Stimulated activated naive CD4-positive, alpha-beta T cell (primary cell): Measurements from ENCODE around the gene MAN1A2.

ENCODE experiments used
- DNase-seq, 6 experiments: peaks; one replicate each; lab custom pipeline; 2025; lab: John Stamatoyannopoulos, UW

Gene MAN1A2

DNA sequence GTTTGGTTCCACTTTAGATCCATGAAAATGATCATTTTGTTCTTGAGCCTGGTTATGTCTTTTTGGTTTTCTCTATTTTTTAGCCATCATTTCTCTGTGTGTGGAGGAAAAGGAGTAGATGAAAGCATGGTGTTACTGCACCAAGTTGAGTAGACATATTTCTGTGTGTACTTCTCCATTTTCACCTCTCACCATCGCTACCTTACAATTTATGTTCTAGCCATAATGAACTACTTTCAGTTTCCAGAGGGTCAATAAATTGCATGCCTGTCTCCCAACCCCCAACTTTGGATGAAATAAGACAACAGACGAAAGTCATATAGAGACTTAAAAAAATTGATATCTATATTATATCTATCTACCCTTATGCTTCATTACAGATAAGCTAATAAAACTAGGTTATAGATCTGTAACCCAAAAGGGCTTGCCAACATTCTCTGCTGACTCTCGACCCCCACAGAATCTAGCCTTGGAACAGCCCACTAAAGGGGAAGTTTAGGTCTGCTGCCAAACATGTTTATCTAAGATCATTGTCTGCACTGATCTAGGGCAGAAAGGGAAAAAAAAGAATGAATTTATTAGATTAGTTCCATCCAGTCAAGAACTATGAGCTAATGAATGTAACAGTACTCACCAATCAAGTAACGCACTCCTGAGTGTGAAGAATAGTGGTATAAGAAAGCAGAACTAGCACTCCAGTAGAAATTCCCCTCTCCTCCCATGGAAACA is 7.5 kb upstream of the MAN1A2 start:
- DNase-seq, result no peak

DNA sequence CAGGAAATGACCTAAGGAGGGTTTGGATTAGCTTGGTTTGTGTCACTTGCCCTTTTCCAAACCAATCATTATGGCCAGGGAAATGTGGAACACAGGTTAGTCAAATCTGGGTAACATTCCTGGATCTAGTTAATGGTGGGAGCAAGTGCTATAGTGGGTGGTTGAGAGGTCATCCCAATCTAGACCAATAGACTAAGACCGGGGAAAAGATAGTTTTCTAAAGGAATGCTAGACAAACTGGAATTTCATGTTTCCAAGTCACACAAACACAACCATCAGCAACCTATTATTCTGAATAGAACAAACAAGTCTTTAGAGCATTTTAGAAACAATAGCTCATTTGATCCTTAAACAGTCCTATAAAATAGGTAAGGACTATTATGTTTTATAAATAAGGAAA is 4.3 kb upstream of the MAN1A2 start:
- DNase-seq, result no peak

DNA sequence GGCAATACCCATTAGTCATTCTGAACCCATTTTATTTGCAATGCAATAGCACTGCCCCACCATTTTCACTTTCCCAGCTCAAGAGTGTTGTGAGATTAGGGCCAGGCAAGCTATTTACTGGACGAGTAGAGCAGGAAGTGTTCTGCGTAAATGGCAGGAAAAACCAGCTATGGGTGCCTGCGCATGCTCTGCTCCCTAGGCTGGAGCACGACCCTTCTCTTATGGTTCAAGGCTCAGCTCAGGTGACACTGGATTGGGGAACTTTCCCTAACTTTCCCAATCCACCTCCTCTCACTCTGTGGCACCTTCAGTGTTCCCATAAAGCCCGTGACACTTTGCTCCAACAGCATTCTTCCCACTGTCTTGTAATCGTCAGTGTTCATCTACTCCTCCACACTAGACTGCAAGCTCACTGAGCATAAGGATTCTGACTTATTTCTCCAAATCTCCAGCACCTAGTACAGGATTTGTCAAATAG is 3.6 kb upstream of the MAN1A2 start:
- no peak for DNase-seq

DNA sequence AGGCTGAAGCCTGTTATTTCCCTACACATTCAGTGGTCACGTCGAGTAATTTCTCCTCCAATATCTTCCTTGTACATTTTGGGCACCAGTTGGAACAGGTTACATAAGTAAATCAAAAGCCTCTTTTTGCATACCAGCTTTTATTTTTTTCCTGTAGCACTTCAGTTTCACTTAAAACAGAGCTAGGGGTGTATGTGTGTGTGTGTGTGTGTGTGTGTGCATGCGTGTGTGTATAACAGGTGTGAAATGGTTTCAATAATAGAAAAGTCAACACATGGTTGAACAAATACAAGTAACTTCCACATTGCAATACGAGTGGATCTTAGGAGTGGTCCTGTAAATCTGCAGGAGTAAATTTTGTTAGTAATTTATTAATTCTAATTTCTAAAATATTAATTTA is 3.0 kb upstream of the MAN1A2 start:
- DNase-seq, result peak in 2 of 6 experiments; percentile 7 to 14

DNA sequence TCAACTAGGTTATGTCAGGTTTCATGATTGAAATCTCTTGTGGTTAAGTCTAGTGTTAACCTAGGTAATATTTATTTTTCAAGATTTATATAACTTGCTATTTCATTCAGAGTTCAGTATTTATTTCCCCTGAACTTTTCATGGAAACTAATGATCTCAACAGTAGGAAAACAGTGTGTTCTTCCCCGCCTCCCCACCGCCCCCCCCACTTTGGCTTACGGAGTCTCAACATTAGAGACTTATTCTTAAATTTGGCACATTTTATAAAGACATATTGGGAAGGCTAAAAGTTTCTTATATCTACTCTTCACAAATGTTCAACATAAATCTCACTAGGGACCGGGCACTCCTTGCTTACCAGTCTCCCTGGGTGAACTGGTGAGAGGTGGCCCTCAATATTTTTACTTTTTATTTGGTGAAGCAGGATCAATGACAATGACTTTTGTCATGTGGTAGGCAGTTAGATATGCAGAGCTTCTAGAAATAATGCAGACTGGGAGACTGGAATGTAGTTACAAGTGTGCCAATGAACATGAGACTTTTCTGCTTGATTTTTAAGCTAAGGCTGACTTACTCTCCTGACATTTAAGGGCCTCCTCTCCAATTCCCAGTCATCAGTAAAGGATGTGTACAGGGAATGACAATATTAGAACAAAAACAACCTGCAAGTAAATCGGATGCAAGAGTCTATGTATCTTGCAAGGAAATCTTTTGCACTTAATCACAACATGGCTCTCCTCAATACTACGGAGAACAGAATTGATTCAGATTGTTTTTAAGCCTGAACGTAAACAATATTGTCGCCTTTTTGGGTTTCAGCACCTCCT is 1.7 kb upstream of the MAN1A2 start:
- no peak for DNase-seq

DNA sequence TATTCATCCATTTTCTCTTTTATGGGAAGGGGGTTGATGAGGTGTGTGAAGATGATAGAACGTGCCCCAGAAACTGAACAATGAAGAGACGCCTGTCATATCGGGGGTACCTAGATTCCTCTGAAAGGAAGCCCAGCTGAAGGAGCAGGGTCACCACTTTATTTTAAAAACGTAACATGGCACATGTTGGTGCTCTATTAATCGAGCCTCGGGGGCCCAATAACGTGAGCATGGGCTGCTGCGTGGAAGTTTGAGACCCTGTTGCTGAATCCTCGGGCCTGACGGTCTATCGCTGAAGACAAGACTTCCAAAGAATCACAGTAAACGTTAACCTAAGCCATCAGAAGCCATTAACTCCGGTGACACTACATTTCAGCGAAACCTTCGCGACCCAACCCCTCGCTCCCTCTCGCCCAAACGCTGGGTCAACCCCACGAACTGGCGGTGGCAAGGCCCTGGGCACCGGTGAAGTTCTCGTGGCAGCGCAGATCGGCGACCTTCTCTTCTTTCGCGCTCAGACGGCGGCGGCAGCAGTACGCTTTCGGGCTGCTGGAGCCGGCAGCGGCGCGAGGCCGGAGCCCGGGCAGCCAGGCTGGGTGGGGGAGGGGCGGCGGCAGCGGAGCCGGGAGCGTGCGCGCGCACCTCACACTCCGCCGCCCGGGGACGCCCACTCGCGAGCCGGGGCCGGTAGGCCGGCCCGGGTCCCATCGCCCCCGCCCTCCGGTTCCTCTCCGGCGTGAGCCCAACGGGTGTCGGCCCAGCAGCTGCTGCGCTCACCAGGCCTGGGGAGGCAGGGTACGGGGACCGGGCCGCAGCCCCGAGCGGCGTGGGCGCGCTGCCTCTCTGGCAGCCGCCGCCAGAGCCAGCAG is 838 bp upstream of the MAN1A2 start:
- peak; percentile 67 to 89 (median 72) for DNase-seq

DNA sequence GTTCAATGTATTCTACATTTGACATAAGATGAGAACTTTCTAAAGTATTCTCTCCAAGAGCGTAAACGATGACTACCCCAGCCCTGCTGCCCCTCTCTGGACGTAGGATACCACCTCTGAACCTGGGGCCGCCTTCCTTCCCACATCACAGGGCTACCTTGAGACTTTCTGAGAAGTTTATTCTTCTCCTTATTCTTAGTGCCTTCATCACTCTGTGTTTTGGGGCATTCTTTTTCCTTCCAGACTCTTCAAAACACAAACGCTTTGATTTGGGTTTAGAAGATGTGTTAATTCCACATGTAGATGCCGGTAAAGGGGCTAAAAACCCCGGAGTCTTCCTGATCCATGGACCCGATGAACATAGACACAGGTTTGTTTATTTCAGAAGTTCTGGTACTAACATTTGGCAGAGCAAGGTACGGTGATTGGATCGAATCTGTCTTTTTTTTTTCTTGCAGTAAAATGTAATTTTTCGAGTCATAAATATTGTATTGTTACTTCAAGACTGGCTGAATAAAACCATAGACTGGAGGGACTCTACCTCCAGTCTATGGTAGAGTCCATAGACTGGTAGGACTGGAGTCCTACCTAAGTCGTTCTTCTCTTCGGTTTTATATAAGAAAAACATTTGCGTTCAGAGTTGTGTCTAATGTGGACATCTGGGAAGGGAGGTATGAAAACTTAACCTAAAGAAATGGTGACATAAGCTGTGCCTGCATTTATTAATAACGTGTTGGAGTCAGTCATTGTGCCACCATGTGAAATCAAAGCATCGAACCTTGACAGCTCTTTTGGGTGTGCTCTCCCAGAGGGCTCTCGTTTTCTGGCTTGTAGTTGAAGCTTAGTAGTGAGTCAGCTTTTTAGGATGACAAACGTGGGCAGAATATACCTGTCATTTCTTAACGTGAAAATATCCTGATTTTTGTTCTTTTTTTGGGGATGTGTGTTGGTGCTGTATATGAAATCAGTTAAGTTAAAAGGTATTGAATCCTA is 1.2 kb downstream of the MAN1A2 start:
- peak in 1 of 6 experiments; percentile 38 for DNase-seq

DNA sequence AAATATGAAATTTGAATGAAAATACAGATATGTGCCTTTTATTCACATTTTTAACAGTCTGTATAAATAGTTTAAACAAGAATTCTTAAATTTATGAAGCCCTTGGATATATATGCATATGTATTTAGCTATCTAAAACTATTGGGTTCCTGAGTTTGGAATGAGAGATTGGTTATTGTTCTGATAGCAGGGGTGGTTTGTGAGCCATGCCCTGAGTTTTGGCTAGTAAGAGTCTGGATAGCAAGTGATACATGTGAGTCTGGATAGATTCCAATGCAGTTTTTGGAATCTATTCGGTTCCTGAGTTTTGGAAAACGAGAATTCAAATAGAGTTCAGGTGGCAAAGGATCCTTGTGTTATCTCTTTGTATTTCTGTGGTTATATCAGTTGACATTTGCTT is 2.8 kb downstream of the MAN1A2 start:
- no peak for DNase-seq

DNA sequence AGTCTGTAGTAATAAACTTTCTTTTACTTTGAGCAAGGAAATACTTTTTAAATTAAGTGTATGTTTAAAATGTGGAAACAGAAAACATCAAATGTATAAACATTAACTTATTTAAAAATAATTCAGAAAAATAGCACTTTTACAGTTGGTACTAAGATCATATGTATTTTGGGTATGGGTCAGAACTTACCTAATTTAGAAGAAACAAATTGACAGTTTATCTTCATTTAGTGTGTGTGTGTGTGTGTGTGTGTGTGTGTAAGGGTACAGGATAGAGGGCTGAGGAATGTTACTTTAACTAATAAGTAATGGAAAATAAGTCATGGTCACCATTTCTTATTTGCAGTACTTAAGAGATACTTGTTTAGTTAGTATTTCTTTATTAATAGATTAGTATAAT is 3.3 kb downstream of the MAN1A2 start:
- no peak for DNase-seq

DNA sequence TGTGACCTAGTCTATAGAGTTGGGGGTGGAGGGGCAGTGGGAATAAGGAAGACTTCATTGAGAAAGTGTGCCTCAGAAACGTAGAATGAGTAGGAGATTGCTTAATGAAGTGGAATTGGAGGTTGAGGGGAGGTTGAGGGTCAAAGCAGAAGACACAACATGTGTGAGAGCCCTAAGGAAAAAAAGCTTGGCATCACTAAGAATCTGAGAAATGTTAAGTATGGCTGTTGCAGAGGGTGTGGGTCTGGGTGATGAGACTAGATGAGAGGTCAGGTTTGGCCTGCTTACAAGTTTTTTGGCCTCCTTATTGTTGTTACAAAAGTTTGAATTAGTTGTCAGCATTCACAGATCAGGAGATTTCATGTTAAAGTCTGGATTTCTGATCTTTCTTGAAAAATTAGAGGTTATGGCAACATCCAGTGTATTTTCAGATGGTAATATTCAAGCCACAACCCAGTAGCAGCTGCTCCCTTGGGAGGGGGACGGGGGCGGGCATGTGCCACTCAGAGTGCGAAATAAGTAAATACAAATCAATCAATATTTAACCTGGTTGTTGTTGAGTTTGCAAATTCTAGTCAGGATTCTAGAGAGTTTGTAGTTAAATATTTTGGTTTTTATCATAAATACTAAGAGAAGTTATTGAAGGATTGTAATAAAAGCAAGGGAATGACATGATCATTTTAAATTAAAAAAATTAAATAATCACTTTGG is 4.3 kb downstream of the MAN1A2 start:
- DNase-seq, result no peak

DNA sequence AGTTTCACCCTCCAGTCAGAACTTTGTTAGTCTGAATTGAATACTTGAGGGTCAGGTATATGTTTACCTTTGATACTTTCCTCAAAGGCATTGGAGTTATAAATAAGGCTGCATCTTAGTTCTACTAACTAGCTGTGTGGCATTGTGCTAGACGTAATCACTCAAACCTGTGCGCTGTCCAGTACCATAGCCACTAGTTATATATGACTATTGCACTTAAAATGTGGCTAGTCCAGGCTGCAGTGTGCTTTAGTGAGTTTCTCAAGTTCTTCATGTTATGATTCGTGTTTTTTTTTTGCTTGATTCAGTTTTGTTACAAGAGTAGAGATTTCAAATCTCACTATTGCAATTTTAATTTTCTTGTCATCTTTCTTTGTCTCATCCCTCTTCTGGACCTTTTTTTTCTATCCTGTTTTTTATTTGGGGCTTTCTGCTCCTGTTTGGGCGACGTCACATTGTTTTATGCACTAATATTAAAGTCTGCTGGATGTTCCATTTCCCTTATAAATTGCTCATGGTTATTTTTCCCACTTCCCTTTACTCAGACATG is 5.7 kb downstream of the MAN1A2 start:
- DNase-seq, result no peak

DNA sequence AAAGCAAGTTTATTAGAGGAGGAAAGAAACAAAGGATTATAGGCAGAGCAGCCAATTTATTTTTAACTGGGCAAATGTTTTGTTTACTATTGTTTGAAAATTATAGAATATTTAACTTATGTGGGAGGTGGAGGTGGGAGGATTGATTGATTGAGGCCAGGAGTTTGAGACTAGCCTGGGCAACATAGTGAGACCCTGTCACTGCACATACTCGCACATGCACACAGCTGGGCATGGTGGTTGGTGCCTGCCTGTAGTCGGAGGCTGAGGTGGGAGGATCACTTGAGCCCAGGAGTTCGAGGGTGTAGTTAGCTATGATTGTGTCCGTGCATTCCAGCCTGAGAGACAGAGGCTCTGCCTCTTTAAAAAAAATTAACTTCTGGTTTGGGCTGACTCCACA is 6.7 kb downstream of the MAN1A2 start:
- DNase-seq, result no peak

DNA sequence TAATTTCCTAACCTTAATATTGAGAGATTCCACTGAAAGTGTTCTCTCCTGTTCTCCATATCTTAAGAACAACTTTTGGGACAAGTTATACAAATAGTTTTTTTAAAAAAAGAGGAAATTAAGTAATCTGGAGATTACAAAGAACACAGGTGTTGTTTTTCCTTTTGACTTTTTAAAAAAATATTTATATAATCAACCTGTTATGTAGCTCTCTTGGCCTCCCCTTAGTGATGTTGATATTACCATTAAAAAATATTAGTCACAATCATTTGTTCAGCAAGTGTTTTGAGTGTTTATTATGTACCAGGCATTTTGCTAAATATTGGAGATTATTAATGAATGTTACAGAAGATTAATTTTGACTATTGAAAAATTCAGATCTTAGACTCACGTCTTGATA is 8.1 kb downstream of the MAN1A2 start:
- no peak for DNase-seq

DNA sequence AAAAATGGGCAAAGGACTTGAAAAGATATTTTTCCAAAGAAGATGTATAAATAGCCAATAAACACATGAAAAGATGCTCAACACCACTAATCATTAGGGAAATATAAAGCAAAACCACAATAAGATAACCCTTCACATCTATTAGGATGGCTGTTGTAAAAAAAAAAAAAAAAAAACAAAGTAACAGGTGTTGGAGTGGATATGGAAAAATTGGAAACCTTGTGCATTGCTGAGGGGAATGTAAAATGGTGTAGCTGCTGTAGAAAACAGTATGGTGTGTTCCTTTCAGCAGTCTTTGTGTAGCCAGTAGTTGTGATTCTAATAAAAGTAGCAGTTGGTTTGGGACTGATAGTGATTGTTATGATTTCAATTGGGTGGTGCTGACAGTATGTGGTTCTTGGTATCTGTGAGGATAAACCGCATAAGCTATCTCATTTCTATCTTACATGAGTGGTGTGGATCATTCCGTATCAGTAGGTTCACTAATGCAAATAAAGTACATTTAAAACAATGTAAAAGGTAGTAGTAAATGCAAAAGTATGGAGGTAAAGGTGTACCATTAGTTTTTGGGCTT is 19.9 kb downstream of the MAN1A2 start:
- no peak for DNase-seq

DNA sequence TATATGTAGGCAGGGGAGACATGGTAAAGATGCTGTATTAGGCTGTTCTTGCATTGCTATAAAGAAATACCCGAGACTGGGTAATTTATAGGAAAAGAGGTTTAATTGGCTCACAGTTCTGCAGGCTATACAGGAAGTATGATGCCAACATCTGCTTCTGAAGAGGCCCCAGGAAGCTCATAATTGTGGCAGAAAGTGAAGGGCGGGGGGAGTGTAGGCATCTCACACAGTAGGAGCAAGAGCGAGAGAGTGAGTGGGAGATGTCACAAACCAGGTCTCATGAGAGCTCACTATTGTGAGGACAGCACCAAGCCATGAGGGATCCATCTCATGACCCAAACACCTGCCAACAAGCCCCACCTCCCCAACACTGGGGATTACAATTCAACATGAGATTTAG is 21.1 kb downstream of the MAN1A2 start:
- DNase-seq, result no peak

DNA sequence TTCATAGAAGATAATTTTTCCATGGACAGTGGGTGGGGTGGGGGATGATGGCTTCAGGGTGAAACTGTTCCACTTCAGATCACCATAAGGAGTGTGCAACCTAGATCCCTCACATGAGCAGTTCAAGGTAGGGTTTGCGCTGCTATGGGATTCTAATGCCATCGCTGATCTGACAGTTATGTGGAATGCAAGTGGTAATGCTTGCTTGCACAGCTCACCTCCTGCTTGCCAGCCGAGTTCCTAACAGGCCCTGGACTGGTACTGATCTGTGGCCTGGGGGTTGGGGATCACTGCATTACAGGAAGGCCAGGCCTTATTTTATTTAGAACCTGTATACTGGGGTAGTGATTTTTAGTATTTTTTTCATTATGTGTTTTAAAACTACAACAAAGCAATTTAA is 22.0 kb downstream of the MAN1A2 start:
- no peak for DNase-seq

DNA sequence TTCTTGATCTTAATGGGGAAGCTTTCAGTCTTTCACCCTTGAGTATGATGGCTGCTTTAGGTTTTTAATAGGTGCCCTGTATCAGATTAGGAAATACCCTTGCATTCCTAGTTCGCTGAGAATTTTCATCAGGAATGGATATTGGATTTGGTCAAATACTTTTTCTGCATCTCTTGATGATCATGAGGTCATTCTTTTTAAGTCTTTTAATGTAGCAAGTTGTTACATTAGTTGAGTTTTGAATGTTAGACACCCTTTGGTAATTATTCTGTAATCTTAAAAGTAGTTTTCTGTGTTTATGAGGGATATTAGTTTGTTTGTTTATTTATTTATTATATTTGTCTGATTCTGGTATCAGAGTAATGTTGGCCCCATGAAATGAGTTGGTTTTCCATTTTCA is 22.5 kb downstream of the MAN1A2 start:
- DNase-seq, result no peak

DNA sequence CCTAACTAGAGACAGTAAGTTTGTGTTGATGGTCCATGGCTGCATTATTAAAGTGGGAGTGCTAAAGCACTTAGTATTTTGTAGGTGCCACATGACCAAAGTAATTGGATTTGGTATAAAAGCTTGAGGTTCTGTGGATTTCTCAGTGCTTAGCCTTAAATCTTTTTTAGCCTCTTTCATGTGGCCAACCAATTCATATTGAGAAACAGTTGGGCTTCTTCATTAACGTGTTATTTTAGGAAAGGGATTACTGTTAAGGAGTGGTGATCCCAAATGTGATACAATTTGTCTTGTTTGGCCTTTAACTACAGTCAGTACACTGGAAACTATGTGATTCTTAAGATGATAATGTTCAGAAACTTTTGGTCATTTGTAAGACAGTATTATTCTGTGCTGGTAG is 25.5 kb downstream of the MAN1A2 start:
- DNase-seq, result no peak

DNA sequence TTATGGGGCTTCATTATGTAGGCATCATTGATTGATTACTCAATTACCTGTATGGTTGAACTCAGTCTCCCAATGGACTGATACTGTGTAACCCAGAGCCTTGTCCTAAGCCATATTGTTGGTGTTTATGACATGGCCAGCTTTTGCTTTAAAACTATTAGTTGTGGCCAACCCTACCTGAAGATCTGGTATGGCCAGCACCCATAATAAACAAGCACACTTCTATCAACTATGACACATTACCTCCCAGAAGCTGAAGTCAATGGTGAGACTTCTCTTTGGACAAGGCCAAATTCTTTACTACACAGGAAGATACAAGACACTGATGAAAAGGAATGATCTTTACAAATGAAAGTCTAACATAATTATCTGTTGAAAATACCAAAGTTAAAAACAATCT is 28.8 kb downstream of the MAN1A2 start:
- DNase-seq, result no peak

DNA sequence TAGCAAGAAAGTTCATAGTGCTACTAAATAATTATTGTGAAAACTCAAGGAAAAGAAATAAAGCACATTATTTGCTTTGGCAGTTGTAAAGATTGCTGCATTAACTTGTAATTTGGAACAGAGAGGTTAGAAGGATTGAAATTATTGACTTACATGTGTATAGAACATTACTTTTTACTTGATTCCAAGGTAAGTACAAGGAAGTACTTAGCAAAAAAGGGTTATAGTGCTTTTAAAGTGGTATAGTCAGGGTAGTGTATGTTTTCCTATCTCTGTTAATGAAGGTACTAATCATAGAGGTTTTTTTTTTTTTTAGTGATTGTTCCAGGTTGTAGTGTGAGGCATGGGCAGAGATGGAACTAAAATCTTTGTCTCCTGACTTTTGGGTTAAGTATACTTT is 29.4 kb downstream of the MAN1A2 start:
- no peak for DNase-seq
